ENCODE data around the gene HLA-G. TPM values are rescaled to one million over a fixed set of nuclear protein-coding genes. Genes with fewer than 3 reads are reported as not detected.

HLA-G gene
- total and polyA plus RNA-seq, 2 of the 4 experiments (the other 2 are of a cell fraction) = not detected

- Histone ChIP-seq H2BK20ac (ENCODE audit: low read depth, low read length) (no peak overlapping the region), H4K20me1 (ENCODE audit: insufficient read depth, low read length) (no peaks in the 10 kb centered on the region), H3K14ac (replicated peaks; ENCODE audit: low read depth, low read length) (no peak overlapping the region), H3K23ac (ENCODE audit: low read depth, low read length) (no peak overlapping the region), H3K36me3 (ENCODE audit: control insufficient read depth, insufficient read depth, low read length) (no peaks in the 10 kb centered on the region), H3K9ac (ENCODE audit: low read depth, low read length) (no peak overlapping the region), H3K27ac (ENCODE audit: insufficient read depth, low read length) (no peak overlapping the region), H3K4me2 (ENCODE audit: low read depth, low read length) (no peak overlapping the region), H3K79me1 (ENCODE audit: low read depth in 1 of 2, low read length in 2 of 2) (no peaks in the 10 kb centered on the region), H2BK15ac (ENCODE audit: low read depth, low read length) (no peak overlapping the region), H3K4me3 (ENCODE audit: insufficient read depth, low read depth, low read length) (no peak overlapping the region), H3K4me1 (ENCODE audit: control insufficient read depth, insufficient read depth, low read length) (no peaks in the 10 kb centered on the region), H2AK5ac (ENCODE audit: low read depth, low read length) (no peak overlapping the region), H3K9me1 (ENCODE audit: insufficient read depth, low read length) (no peaks in the 10 kb centered on the region), H3K9me3 (ENCODE audit: control insufficient read depth, insufficient read depth, low read length) (no peaks in the 10 kb centered on the region), H2BK120ac (ENCODE audit: low read depth, low read length) (no peak overlapping the region), H3K56ac (ENCODE audit: extremely low read depth, insufficient read depth, low read length) (no peak overlapping the region), H3K27me3 (ENCODE audit: control insufficient read depth, insufficient read depth, low read length) (peaks cover 37% of the 10 kb centered on the region), H3K18ac (ENCODE audit: low read depth, low read length) (no peak overlapping the region), H4K91ac (ENCODE audit: insufficient read depth, low read depth, low read length) (no peak overlapping the region), H4K8ac (ENCODE audit: low read depth in 2 of 2, low read length in 2 of 2) (no peak overlapping the region), H2AFZ (replicated peaks; ENCODE audit: low read length, poor library complexity) (no peak overlapping the region), H2BK5ac (ENCODE audit: low read depth, low read length, poor library complexity, severe bottlenecking) (no peak overlapping the region), H3K4ac (ENCODE audit: low read depth, low read length) (no peak overlapping the region), H2AK9ac (replicated peaks; ENCODE audit: low read depth, low read length, poor library complexity) (no peak overlapping the region), H4K5ac (ENCODE audit: low read depth, low read length) (no peak overlapping the region)
- dilution Hi-C loops (cut with HindIII; ENCODE audit: low sequenced_read_pairs, unreplicated experiment) (loop anchor here (10.0 kb wide), 1 partner anchor 164 kb away; no protein-coding TSS in a partner anchor), in situ Hi-C loops (cut with MboI; ENCODE audit: low sequenced_read_pairs) (no loop called here), intact Hi-C loops (cut with micrococcal nuclease) (no loop called here)
- peak; percentile 31 for DNase-seq
- BruUV-seq (replicated peaks) = no TSS peak
- TF ChIP-seq NFE2L2 (IDR thresholded peaks at IDR 0.05; ENCODE audit: low read depth, low read length) = no peak
- no peak for TF ChIP-seq RAD21 (IDR thresholded peaks at IDR 0.05; ENCODE audit: low read length)
- TF ChIP-seq, protein P1, sequence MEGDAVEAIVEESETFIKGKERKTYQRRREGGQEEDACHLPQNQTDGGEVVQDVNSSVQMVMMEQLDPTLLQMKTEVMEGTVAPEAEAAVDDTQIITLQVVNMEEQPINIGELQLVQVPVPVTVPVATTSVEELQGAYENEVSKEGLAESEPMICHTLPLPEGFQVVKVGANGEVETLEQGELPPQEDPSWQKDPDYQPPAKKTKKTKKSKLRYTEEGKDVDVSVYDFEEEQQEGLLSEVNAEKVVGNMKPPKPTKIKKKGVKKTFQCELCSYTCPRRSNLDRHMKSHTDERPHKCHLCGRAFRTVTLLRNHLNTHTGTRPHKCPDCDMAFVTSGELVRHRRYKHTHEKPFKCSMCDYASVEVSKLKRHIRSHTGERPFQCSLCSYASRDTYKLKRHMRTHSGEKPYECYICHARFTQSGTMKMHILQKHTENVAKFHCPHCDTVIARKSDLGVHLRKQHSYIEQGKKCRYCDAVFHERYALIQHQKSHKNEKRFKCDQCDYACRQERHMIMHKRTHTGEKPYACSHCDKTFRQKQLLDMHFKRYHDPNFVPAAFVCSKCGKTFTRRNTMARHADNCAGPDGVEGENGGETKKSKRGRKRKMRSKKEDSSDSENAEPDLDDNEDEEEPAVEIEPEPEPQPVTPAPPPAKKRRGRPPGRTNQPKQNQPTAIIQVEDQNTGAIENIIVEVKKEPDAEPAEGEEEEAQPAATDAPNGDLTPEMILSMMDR (conservative IDR thresholded peaks at IDR 0.05; ENCODE audit: low read depth, low read length) = no peak
- no peak for TF ChIP-seq SMC3 (IDR thresholded peaks at IDR 0.05; ENCODE audit: low read depth, low read length)
- no peak for TF ChIP-seq MAZ (IDR thresholded peaks at IDR 0.05; ENCODE audit: borderline replicate concordance, low read depth, low read length)
- TF ChIP-seq RFX5 (IDR thresholded peaks at IDR 0.05; ENCODE audit: low read depth, low read length) = no peak
- TF ChIP-seq CEBPB (IDR thresholded peaks at IDR 0.05; ENCODE audit: low read depth, low read length) = no peak
- ChIA-PET CTCF (no interaction called here), POLR2A (ENCODE audit: unreplicated experiment) (no interaction called here)
- no CpG with 5 or more reads among the region's 3 CpGs for WGBS, 2 experiments (ENCODE audit: extremely low coverage in 2 of 2, insufficient read length in 1 of 2)
- no peak for ATAC-seq (ENCODE audit: low read depth)
Measured at GRCh38 chr6:29791162-29791561, 36.5 kb upstream of the HLA-G start.

All from IMR-90 (cell line).